GM21786 (cell line): ENCODE results near the gene C1QTNF8.

Experiments
- ATAC-seq: cut with Tn5 transposase; IDR thresholded peaks from one replicate; pipeline ENCODE4 v1.9.1; 2021; ENCODE audit not compliant: unreplicated experiment

C1QTNF8 gene

DNA sequence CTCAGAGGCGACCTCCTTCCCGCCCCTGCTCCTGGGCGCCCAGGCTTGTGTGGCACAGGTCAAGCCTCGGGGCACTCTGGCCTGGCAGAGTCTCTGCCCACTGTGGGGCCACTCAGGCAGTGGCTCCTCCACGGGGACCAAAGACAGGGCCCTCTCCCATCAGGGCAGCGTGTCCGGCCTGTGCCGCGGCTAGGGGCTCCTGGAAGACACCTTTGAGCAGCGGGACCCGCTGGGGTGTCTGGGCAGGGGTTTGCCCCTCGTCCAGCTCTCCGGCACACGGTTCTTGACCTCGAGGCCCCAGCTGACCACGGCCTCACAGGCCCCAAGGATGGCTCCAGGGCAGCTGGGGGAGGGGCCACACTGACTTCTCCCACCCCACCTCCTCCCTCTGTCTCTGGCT lies 48.2 kb downstream of the C1QTNF8 start:
- ATAC-seq = no peak

DNA sequence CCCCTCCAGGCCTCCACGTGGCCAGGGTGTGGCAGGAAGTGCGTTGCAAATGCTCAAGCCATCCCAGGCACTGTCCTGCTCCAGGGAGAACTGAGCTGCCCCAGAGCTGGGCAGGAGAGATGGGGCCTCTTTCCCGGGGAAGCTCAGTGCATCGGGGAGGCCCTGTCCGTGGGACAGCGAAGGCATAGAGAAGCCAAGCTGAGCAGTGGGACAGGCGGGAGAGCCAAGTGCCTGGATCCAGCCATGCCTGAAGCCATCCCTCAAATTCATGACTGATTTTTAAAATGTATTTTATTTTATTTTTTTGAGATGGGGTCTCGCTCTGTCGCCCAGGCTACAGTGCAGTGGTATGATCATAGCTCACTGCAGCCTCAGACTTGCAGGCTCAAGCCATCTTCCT lies 48.9 kb downstream of the C1QTNF8 start:
- no peak for ATAC-seq

DNA sequence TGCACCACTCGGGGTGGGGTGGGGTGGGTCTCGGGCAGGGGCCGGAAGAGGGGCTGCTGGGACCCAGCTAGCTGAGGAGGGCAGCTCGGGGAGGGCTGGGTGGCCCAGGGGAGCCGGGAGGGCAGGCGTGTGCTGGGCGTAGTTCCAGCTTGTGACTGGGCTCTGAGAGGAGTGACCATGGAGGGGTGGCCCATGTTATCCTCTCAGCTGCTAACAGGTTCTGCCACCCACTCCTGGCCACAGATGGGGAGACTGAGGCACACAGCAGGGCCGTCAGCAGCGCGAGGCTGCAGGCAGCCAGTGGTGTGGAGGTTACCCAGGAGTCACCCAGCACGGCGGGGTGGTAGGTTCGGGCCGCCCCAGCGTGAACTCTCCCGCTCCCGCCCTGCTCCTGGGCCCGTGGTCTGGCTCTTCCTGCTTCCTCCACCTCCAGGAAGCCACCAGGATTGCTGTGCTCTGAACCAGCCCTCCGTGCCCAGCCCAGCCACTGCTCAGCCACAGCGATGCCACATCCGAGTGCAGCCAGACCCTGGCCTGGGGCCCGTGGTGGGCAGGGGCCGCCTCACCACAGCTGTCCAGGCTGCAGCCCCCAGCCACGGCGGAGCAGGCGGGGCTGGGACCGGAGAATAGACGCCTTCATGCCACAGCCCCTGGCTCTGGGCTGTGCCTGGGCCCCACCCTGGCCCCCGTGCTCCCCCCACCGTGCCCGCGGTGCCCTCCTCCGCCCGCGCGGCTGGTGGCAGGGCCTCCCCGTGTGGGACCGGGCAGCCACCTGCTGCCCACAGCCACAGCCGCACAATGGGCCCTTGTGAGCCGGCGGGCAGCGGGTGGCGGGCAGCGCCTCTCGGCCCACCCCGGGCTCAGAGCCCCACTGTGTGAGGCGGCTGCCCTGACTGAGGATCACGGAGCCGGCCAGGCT lies 49.8 kb downstream of the C1QTNF8 start:
- no peak for ATAC-seq

DNA sequence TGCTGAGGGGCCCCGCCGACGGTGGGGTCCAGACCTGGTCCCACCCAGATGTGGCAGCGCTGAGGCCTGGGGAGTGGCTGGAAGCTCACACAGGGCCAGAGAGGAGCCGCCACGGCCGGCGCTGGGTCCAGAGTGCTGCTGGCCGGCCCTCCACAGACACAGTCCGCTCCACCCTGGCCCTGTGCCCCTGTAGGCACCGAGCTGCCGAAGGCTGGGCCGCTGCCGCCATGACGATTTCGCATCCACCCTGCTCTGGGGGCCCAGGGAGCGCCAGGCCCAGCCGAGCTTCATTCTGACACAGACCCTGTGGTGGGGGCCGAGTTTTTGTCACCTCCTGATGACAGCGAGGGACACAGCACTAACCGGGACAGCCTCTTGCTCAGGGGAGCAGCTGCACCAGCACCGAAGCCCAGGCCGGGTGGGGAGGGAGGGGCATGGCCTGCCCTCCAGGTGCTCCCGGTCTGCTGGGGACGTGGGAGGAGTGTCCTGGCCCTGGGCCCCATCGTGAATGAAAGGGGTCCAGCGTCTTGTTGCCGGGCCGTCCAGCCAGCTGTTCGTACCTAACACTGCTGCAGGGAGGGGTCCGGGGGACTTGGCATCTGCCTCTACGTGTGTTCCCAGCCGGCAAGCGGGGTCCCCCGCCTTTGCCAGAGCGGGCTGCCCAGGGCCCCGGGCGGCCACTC lies 50.6 kb downstream of the C1QTNF8 start:
- no peak for ATAC-seq

DNA sequence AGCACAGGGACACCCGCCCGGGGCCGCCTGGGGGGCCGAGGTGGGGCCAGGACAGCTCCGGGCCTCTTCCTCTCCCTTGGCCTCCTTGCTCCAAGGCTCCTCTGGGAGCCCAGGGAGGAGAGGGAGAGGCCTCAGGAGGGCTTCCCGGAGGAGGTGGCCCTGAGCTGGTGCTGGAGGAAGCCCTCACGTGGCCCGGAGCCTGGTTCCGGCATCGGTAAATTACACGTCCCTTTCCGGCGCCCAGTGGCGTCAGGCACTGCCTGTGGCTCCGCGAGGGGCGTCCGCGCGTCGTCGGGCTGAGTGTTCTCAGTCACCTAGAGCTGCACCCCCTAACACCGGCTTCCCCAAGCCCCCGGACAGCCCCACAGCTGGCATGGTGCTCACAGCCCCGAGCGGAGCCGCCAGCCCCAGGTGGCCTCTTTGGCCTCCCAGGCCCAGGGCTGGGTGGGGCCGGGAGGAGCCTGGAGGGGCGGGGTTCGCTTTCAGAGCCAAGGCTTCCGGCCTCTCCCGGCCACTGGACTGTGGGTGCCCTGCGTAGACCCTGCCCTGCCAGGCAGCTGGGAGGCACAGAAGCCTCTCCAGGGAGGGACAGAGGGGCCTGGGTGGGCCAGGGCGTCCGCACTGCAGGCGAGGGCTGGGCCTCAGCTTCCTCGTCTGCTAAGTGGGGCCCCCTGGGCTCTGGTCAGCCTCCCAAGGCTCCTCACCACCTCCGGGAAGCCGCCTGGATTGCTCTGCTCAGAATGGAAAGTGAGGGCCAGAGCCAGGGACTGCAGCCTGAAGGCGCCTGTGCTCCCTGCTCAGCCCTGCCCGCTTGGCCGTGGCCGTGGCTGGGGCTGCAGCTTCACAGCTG lies 51.4 kb downstream of the C1QTNF8 start:
- no peak for ATAC-seq

DNA sequence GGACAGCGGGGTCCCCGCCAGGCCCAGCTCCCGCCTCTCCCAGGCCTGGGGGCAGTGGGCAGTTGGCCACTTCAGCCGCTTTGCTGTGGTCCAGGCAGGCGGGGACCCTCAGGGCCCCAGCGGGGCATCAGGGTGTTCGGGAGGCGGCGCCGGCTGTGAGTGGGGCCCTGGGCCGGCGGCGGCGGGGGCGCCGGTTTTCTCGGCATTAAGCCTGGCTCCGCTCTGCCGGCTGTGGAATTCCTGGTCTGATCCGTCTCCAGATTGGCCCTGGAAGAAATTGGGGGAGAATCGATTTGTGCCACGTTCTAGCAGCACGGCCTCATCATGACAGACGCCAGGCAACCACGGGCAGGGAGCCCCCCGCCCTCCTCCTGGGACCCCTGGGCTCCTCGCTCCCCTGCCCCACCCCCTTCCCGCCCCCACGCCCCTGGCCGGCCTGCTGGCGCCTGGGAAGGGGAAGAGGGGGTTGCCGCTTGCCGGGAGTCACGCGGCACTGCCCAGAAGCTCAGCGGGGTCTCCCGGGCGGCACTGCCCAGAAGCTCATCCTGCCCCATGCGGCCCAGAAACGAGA lies 52.1 kb downstream of the C1QTNF8 start:
- ATAC-seq = no peak

DNA sequence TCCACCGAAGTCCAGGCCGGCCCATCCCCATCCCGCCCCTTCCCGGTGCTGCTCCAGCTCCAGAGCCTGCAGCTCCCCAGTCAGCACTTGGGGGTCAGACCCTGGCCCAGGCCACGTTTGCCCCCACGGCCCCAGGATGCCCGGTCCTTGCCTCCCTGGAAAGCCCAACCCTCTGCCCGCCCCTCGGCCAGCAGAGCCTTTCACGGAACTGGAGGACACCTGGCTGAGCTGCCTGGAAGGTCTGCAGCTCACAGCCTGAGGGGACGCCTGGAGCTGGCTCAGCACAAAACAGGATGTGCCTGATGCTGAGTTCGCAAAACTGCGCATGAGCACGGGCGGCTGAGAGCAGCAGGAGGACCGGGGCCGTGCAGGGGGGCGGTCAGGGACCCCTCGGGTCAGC lies 53.2 kb downstream of the C1QTNF8 start:
- no peak for ATAC-seq

DNA sequence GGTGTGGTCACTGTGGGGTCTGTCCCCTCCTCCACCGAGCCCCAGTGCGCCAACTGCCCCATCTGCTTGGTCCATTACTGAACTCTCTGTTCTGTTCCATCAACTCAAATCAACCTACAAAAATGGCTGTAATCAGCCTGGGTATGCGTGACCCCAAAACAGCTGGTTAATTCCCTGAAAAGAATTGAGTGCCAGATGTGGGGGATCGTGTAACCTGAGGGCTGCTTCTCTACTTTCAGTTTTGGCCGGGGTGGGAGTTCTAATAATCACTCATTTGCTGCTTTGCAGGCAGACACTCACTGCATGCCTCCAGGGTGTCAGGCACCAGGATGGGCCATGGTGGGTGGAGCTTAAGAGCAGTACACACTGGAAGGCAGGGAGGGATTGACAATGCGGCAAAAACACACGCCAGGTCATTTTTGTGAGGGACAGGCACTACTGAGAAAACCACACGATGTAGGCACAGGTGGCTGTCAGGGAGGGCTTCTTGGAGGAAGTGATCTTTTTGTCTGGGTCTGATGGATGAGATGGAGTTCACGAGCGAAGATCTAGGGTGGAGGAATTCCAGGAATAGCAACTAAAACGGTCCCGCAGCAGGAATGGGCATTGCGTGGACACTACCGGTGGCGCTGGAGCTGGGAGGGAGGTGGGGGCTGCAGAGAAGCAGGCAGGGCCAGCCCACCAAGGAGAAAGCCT lies 53.8 kb downstream of the C1QTNF8 start:
- no peak for ATAC-seq

DNA sequence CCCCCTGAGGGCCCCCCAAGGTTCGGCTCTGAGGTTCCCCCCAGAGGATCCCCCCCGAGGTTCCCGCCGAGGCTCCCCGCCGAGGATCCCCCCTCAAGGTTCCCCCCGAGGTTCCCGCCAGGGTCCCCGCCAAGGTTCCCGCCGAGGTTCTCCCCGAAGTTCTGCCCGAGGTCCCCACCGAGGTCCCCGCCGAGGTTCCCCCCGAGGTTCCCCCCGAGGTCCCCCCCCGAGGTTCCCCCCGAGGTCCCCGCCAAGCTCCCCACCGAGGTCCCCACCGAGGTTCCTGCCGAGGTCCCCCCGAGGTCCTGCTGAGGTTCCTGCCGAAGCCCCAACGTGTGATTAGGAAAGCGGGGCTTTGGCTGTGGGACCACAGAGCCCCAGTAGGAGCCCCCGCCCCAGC lies 55.7 kb downstream of the C1QTNF8 start:
- ATAC-seq = no peak

DNA sequence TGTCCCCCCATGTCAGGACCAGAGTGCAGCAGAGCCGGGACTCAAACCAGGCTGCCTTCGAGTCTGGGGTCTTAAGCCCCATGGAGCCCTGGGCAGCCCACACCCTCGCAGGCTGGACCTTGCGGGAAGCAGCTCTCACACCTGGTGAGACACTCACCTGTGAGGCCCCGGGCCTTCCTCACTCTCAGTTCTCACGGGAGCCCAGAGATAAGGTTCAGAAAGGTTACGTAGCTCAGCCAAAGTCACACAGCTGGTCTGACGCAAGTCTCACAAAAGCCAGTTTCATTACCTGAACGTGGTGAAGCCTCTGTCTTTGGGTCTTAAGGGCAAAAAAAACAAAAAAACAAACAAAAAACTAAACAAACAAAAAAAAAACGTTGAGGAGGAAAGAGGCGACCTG lies 56.3 kb downstream of the C1QTNF8 start:
- ATAC-seq = no peak

DNA sequence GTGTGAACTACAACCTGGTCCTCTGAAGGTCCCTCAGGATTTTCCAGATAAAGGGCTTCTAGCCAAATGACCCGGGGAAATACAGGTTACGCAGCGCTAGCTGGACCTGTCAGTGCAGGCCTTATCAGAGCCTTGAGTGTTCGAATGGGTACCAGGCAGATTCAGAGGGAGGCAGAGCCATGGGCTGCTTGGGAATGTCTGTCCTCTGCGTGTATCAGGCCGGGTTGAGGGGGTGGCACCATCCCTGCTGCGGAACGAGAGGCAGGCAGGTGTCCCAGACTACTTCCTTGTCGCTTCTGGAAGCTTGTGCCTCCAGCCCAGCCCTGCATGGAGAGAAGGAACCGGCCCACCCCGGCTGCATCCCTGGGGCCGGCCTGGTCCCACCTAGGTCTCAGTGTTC lies 57.1 kb downstream of the C1QTNF8 start:
- no peak for ATAC-seq
